HL-60/S4 (cell line): ENCODE data around the gene PPP6C.

Experiments
- in situ Hi-C: fragments of 300-500 bp; cut with MboI; formaldehyde crosslinking; loops from 2 replicates; pipeline ENCODE4 v1.14.3; 2022; ENCODE audit warnings: low sequenced_read_pairs

Gene PPP6C

DNA sequence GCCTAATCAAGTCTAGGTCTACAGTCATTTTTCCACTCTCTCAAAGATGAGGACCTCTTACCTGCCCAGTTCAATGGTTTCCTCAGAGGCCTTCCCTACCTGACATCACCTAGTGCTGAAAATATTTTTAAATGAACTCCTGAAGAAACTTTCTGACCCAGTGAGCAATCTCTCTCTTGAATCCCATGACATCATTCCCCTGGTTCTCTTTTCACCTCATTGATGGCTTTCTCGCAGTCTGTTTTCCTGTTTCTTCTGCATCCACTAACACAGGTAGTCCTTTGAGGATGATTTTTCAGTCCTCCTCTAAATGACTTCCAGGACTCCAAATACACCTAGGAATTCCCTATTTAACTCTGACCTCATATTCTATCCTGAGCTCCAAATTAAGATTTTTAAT, 86.6 kb downstream of the PPP6C start:
- in situ Hi-C loops = no loop called here

DNA sequence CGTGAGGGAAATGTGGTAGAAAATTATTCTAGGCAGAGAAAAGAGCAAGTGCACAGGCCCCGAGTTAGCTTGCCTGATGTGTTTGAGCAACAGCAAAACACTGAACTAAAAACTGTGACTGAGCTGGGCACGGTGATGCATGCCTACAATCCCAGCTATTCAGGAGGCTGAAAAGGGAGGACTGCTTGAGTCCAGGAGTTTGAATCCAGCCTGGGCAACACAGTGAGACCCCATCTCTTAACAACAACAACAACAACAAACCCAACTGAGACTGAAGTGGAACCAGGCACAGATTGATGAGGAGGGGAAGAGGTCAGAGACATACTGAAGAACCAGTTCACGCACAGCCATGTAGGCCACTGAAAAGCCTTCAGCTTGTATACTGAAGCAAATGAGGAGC, 88.8 kb downstream of the PPP6C start:
- in situ Hi-C loops = no loop called here

DNA sequence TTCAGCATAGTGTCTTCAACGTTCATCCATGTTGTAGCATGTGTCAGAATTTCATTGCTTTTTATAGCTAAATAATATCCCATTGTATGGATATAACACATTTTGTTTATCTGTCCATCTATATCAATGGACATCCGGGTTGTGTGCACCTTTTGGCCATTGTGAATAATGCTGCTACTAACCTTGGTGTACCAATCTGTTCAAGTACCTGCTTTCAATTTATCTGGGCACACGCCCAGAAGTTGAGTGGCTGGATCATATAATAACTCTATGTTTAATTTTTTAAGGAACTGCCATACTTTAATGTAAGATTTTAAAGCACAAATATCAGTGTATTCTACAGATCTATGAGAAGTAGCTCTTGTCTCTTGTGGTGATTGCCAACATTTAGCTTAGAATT, 89.8 kb downstream of the PPP6C start:
- in situ Hi-C loops = no loop called here
